SU-DHL-6 (cell line): ENCODE results near the gene KIF12.

Source experiments
- CTCF ChIP-seq: fragments of 200-600 bp; sonication (generic); IDR thresholded peaks from one replicate; pipeline ENCODE4 v1.5.1; 2017; ENCODE audit warnings: antibody characterized with exemption, mild to moderate bottlenecking, low read length, moderate library complexity; ENCODE audit not compliant: insufficient read depth, poor library complexity, severe bottlenecking
- EZH2phosphoT487 ChIP-seq: fragments of 200-600 bp; sonication (generic), shearing (Covaris generic); conservative IDR thresholded peaks from 2 replicates; pipeline ENCODE4 v1.6.1; 2018; ENCODE audit warnings: mild to moderate bottlenecking, antibody characterized with exemption, low read length, moderate library complexity, mixed read lengths

GRCh38 chr9:114081441-114082016, 17.6 kb downstream of the KIF12 start:
- TF ChIP-seq CTCF: no peak
- TF ChIP-seq EZH2phosphoT487: no peak
